Pancreas (tissue), 10 donors: ENCODE measurements around the gene TGFBR3L. TPM values are rescaled to one million over a fixed set of nuclear protein-coding genes. Genes with fewer than 3 reads are reported as not detected.
"Not testable (repeated sequence)": the region's sequence is repeated elsewhere in the genome, so short reads cannot be mapped to it uniquely, and the experiment has no call there.

Experiments
- ATAC-seq, 4 donors: fragments of 200-7000 bp; cut with Tn5 transposase; one replicate each; pipeline versions ENCODE4 v1.8.0 to v1.9.1; 2020; ENCODE audit warnings: mild to moderate bottlenecking in 4 of 4, moderate library complexity in 4 of 4
- DNase-seq, 6 donors: peaks; one replicate each; pipeline ENCODE4 v3.0.0-alpha.2; 2020
- FAIRE-seq: peaks from 2 replicates; lab custom pipeline; 2012; peaks lifted over from hg19 to GRCh38; lab: Jason Lieb, UNC
- H3K27ac ChIP-seq, 4 donors: fragments of 200-600 bp; sonication (generic); 1 replicate in 3 of 4; 2 replicates in 1 of 4; pipeline versions ENCODE4 v1.5.0 to v1.8.0; 2020
- H3K27me3 ChIP-seq, 4 donors: fragments of 200-600 bp; one replicate each; pipeline ENCODE4 v1.8.0; 2021
- H3K36me3 ChIP-seq, 3 donors: fragments of 200-600 bp; sonication (generic) in 1 of 3; one replicate each; pipeline versions ENCODE4 v1.5.0 to v1.8.0; 2020 to 2021
- H3K4me1 ChIP-seq, 3 donors: fragments of 200-600 bp; one replicate each; pipeline ENCODE4 v1.8.0; 2021
- H3K4me3 ChIP-seq, 4 donors: fragments of 200-600 bp; sonication (generic) in 2 of 4; one replicate each; pipeline versions ENCODE4 v1.5.0 to v1.8.0; 2020 to 2021
- H3K9me3 ChIP-seq, 4 donors: fragments of 200-600 bp; one replicate each; pipeline ENCODE4 v1.8.0; 2021
- CTCF ChIP-seq, 4 donors: fragments of 200-600 bp; sonication (generic) in 3 of 4; IDR thresholded peaks; one replicate each; pipeline versions ENCODE4 v1.5.0 to v1.8.0; 2021; ENCODE audit warnings: antibody characterized with exemption in 4 of 4
- WGBS, 2 donors: extraction: QIAGEN DNeasy Blood & Tissue Kit; methylation state at CpG; one replicate each; pipeline ENCODE4 v1.1.7; 2013; 5-methylcytosine and 5-hydroxymethylcytosine counted together
- intact Hi-C, 3 donors: fragments of 100-400 bp; cut with DNase I; formaldehyde crosslinking; loops; one replicate each; pipeline versions ENCODE4 v1.11.1 to v1.14.2; 2022
- polyA plus RNA-seq, 2 donors: library from polyadenylated mRNA; stranded (reverse); fragments of 200-250 nt; gene quantifications; one replicate each; pipeline ENCODE4 v1.2.3, GENCODE V29; 2013
- total RNA-seq, 6 donors: library from RNA; stranded (reverse); fragmentation: NEBNext Ultra II Directional in 4 of 6; extraction: Animal tissue kit (Norgen Biotek cat#: 25700) in 4 of 6; gene quantifications; one replicate each; pipeline versions ENCODE4 v1.2.1 to v1.2.4, GENCODE V29; 2021 to 2023
- donor health status: healthy with polysubstance abuse.
- donor health status: DM: no; HTN: no; CAD: no; lungs with moderate emphysema.
- donor health status: DM: no; HTN: no; CAD: no.
- donor health status: control.
- donor health status: control.
- donor health status: Bipolar disorder and iron deficiency.
- donor health status: DM: yes; HTN: yes; CAD: no.
- donor health status: DM: no; HTN: no; CAD: no.
- donor health status: DM: no; HTN: no; CAD: no.
- donor health status: DM: yes; HTN: yes; CAD: no.

TGFBR3L gene
- total and polyA plus RNA-seq, 8 donors = 0.16 to 2.2 (median 0.59) TPM; not detected in 2

GRCh38 chr19:7927605-7928333 lies 13.1 kb downstream of the TGFBR3L start:
- Histone ChIP-seq H3K4me1 (peaks cover 0 to 14% (median 9%) of the 10 kb centered on the region in 3 donors), H3K36me3 (peaks cover 0 to 24% (median 15%) of the 10 kb centered on the region in 3 donors), H3K9me3 (no peaks in the 10 kb centered on the region), H3K27ac (peak overlapping the region in 2 of 4 donors; percentile 66 to 74), H3K27me3 (no peaks in the 10 kb centered on the region), H3K4me3 (no peak overlapping the region)
- DNase-seq = peak in 5 of 6 donors; percentile 16 to 84 (median 33)
- intact Hi-C loops = loop anchor here in 1 of 3 donors (10.0 kb wide), 1 partner anchor 73 kb away; no protein-coding TSS in a partner anchor
- FAIRE-seq = no peak
- ATAC-seq = no peak
- TF ChIP-seq CTCF (IDR thresholded peaks at IDR 0.05) = no peak
- WGBS, 2 donors = 88 to 89% methylated on average over 21 to 23 of the region's 23 CpGs

GRCh38 chr19:7928334-7928706 lies 13.7 kb downstream of the TGFBR3L start:
- H3K4me1 ChIP-seq = peaks cover 0 to 14% (median 9%) of the 10 kb centered on the region in 3 donors
- intact Hi-C loops = loop anchor here in 1 of 3 donors (10.0 kb wide), 1 partner anchor 74 kb away; no protein-coding TSS in a partner anchor
- WGBS, 2 donors = 82 to 83% methylated on average over 9 of the region's 9 CpGs
- no peak overlapping the region for H3K4me3 ChIP-seq
- no peak for TF ChIP-seq CTCF (IDR thresholded peaks at IDR 0.05)
- DNase-seq (peak in 2 of 6 donors; percentile 3 to 13), ATAC-seq (no peak), FAIRE-seq (no peak)
- no peaks in the 10 kb centered on the region for H3K27me3 ChIP-seq
- no peaks in the 10 kb centered on the region for H3K9me3 ChIP-seq
- H3K27ac ChIP-seq = peak overlapping the region in 2 of 4 donors; percentile 66 to 74
- H3K36me3 ChIP-seq = peaks cover 0 to 28% (median 20%) of the 10 kb centered on the region in 3 donors

- no peaks in the 10 kb centered on the region for H3K9me3 ChIP-seq
- FAIRE-seq (peak; percentile 93), DNase-seq (peak; percentile 31 to 85 (median 65)), ATAC-seq (peak in 2 of 4 donors; percentile 5 to 10)
- peak in 1 of 4 donors; percentile 6 for TF ChIP-seq CTCF (IDR thresholded peaks at IDR 0.05)
- no peaks in the 10 kb centered on the region for H3K27me3 ChIP-seq
- peak overlapping the region in 3 of 4 donors; percentile 48 to 74 (median 66) for H3K27ac ChIP-seq
- WGBS, 2 donors = 66 to 75% methylated on average over 24 of the region's 24 CpGs
- H3K4me3 ChIP-seq = no peak overlapping the region
- intact Hi-C loops = loop anchor here in 1 of 3 donors (10.0 kb wide), 1 partner anchor 74 kb away; no protein-coding TSS in a partner anchor
- H3K36me3 ChIP-seq = peaks cover 0 to 35% (median 27%) of the 10 kb centered on the region in 3 donors
- H3K4me1 ChIP-seq = peaks cover 0 to 14% (median 9%) of the 10 kb centered on the region in 3 donors
These were observed 14.4 kb downstream of the TGFBR3L start for GRCh38 chr19:7928741-7929701.

GRCh38 chr19:7930030-7930429 lies 15.4 kb downstream of the TGFBR3L start:
- H3K27me3 ChIP-seq, H3K9me3 ChIP-seq, H3K4me3 ChIP-seq, FAIRE-seq, ATAC-seq: not testable (repeated sequence)
- WGBS, 2 donors = 89 to 93% methylated on average over 9 to 11 of the region's 11 CpGs
- Histone ChIP-seq H3K4me1 (peaks cover 0 to 11% (median 4%) of the 10 kb centered on the region in 3 donors), H3K36me3 (peaks cover 0 to 42% (median 28%) of the 10 kb centered on the region in 3 donors), H3K27ac (peak overlapping the region in 1 of 4 donors; percentile 66)
- DNase-seq = peak in 2 of 6 donors; percentile 3 to 13
- intact Hi-C loops = loop anchor here in 1 of 3 donors (5.0 kb wide), 1 partner anchor 198 kb away; the partner anchor contains the start of gene CLEC4G
